Chondrocyte (in vitro differentiated cells): ENCODE data around the gene SPTSSB. TPM values are rescaled to one million over a fixed set of nuclear protein-coding genes. Genes with fewer than 3 reads are reported as not detected.

Experiments
- DNase-seq: peaks from one replicate; pipeline ENCODE4 v3.0.0; 2021; ENCODE audit warnings: mixed read lengths, low spot score
- H3K27ac Mint-ChIP-seq: one replicate; pipeline ENCODE4 v1.8.0; 2021; ENCODE audit warnings: mild to moderate bottlenecking, moderate library complexity, mixed read lengths; ENCODE audit not compliant: unreplicated experiment
- H3K27me3 Mint-ChIP-seq: 2 replicates; pipeline ENCODE4 v1.8.0; 2021; ENCODE audit warnings: low read depth, mixed read lengths
- H3K36me3 Mint-ChIP-seq: 2 replicates; pipeline ENCODE4 v1.8.0; 2021; ENCODE audit warnings: low read depth, mixed read lengths
- H3K4me1 Mint-ChIP-seq: 2 replicates; pipeline ENCODE4 v1.8.0; 2021; ENCODE audit warnings: low read depth, mild to moderate bottlenecking, mixed read lengths
- H3K4me3 Mint-ChIP-seq: one replicate; pipeline ENCODE4 v1.8.0; 2021; ENCODE audit warnings: mild to moderate bottlenecking, moderate library complexity, mixed read lengths; ENCODE audit not compliant: unreplicated experiment
- H3K9me3 Mint-ChIP-seq: 2 replicates; pipeline ENCODE4 v1.8.0; 2021; ENCODE audit warnings: low read depth, mixed read lengths
- CTCF ChIP-seq: fragments of 200-600 bp; sonication (generic); IDR thresholded peaks from 2 replicates; pipeline ENCODE4 v1.5.0; 2021; ENCODE audit warnings: antibody characterized with exemption, mild to moderate bottlenecking, moderate library complexity
- total RNA-seq: library from RNA; stranded (reverse); gene quantifications from 3 replicates; pipeline ENCODE4 v1.2.1, GENCODE V29; 2021

SPTSSB gene
- total RNA-seq, 1 donor from 2014 or later = not detected

- TF ChIP-seq CTCF = no peak
- peaks cover 7% of the 10 kb centered on the region for H3K27me3 Mint-ChIP-seq
- no peaks in the 10 kb centered on the region for H3K36me3 Mint-ChIP-seq
- no peaks in the 10 kb centered on the region for H3K9me3 Mint-ChIP-seq
- no peak overlapping the region for H3K27ac Mint-ChIP-seq
- no peak overlapping the region for H3K4me3 Mint-ChIP-seq
- DNase-seq = no peak
- peaks cover 21% of the 10 kb centered on the region for H3K4me1 Mint-ChIP-seq
Observed at GRCh38 chr3:161348796-161349400, 22.4 kb downstream of the SPTSSB start.

DNA sequence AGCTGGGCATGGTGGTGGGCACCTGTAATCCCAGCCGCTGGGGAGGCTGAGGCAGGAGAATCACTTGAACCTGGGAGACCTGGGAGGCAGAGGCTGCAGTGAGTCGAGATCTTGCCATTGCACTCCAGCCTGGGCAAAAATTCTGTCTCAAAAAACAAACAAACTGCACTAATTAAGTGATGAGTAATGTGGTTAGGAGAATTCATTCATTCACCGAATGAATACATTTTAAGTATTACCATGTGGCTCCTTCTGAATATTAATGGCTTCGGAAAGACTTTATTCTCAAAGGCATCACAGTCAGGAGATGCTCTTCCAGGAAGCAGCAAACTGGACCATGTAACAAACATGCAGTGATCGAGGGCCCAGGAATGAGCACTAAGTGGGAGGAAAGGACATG, 23.6 kb downstream of the SPTSSB start:
- Mint-ChIP-seq H3K27ac (no peak overlapping the region), H3K4me3 (no peak overlapping the region), H3K4me1 (peaks cover 29% of the 10 kb centered on the region), H3K36me3 (no peaks in the 10 kb centered on the region), H3K27me3 (peaks cover 5% of the 10 kb centered on the region), H3K9me3 (no peaks in the 10 kb centered on the region)
- no peak for DNase-seq
- TF ChIP-seq CTCF = no peak

DNA sequence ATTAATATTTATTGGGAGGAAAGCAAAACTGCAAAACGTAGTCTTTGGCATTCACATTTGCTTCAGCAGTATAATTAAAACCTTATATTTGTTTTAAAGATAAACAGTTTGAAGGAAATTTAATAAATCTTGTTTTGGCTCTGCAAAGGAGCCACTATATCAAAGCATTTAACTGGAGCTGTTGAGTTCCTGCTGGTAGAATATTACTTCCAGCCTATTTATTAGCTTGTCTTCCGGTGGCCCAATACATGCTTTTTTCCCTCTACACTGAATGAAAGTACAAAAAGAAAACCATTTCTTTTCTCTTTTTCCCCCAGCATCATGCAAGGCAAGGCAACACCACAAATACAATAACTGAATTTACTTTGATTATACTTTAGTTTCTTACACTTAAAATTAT, 26.3 kb downstream of the SPTSSB start:
- no peak for DNase-seq
- Mint-ChIP-seq H3K36me3 (no peaks in the 10 kb centered on the region), H3K27me3 (peaks cover 7% of the 10 kb centered on the region), H3K4me1 (peaks cover 31% of the 10 kb centered on the region), H3K9me3 (no peaks in the 10 kb centered on the region), H3K27ac (no peak overlapping the region), H3K4me3 (no peak overlapping the region)
- no peak for TF ChIP-seq CTCF

DNA sequence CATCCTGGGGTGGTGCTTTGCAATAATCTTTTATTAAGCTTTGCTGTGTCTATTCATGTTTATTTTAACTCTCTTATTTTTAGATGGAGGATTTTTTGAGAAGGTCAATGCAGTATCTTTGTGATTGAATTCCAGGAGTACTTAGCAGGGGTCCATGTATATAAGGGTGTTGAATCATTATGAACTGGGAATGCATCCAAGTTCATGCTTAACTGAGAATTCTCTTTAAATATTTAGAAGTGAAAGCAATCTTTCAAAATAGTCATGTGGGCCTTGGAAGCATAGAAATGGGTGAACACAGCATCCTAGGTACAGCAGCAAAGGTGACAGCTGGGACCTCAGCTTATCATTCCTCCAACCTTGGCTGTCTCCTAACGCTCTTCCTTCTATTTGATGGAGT, 27.3 kb downstream of the SPTSSB start:
- DNase-seq = no peak

DNA sequence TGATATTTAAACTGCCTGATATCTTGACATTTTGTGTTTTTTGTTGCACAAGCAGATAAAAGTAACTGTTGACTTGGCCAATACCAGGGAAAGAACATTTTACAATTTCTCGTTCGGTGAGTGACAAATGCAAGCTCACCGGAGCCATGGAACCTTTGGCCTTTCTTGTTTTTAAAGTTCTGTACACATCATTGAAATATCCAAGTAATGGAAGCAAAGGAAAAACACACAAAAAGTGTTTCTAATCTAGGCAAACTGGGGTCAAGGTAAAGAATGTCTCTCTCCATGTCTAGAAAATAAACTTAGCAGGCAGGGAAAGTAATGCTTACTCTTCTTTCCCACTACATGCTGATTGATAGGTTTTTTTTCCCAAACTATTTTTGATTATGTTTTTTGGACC, 27.8 kb downstream of the SPTSSB start:
- no peaks in the 10 kb centered on the region for H3K9me3 Mint-ChIP-seq
- H3K4me1 Mint-ChIP-seq = peaks cover 25% of the 10 kb centered on the region
- TF ChIP-seq CTCF = no peak
- no peak overlapping the region for H3K27ac Mint-ChIP-seq
- no peak for DNase-seq
- H3K27me3 Mint-ChIP-seq = peaks cover 10% of the 10 kb centered on the region
- no peak overlapping the region for H3K4me3 Mint-ChIP-seq
- H3K36me3 Mint-ChIP-seq = no peaks in the 10 kb centered on the region

More for the DNA sequence above, 27.3 kb downstream of the SPTSSB start:
- peaks cover 27% of the 10 kb centered on the region for H3K4me1 Mint-ChIP-seq
- no peak for TF ChIP-seq CTCF
- no peaks in the 10 kb centered on the region for H3K9me3 Mint-ChIP-seq
- no peak overlapping the region for H3K27ac Mint-ChIP-seq
- peaks cover 9% of the 10 kb centered on the region for H3K27me3 Mint-ChIP-seq
- no peaks in the 10 kb centered on the region for H3K36me3 Mint-ChIP-seq
- no peak overlapping the region for H3K4me3 Mint-ChIP-seq
